Neural progenitor cell (in vitro differentiated cells): ENCODE measurements around the gene AMFR. TPM values are rescaled to one million over a fixed set of nuclear protein-coding genes. Genes with fewer than 3 reads are reported as not detected.

Experiments used
- DNase-seq: peaks from one replicate; pipeline ENCODE4 v3.0.0-alpha.2; 2016; ENCODE audit warnings: low spot score
- H2AFZ ChIP-seq: fragments of 200-600 bp; sonication (generic); replicated peaks from 2 replicates; pipeline ENCODE4 v1.6.1; 2016; ENCODE audit warnings: antibody characterized with exemption
- H3F3A ChIP-seq: fragments of 200-600 bp; sonication (generic); 2 replicates; pipeline ENCODE4 v1.6.1; 2016; ENCODE audit warnings: antibody characterized with exemption, low read depth
- H3K27ac ChIP-seq: fragments of 200-600 bp; sonication (generic); 2 replicates; pipeline ENCODE4 v1.5.1; 2016; ENCODE audit warnings: mild to moderate bottlenecking
- H3K27me3 ChIP-seq: fragments of 200-600 bp; sonication (generic); 2 replicates; pipeline ENCODE4 v1.6.1; 2016; ENCODE audit warnings: mild to moderate bottlenecking, moderate library complexity
- H3K36me3 ChIP-seq: fragments of 200-600 bp; sonication (generic); 2 replicates; pipeline ENCODE4 v1.5.1; 2016
- H3K4me1 ChIP-seq: fragments of 200-600 bp; sonication (generic); 2 replicates; pipeline ENCODE4 v1.6.1; 2016; ENCODE audit warnings: mixed run types
- H3K4me2 ChIP-seq: fragments of 200-600 bp; sonication (generic); 2 replicates; pipeline ENCODE4 v1.6.1; 2016
- H3K4me3 ChIP-seq: fragments of 200-600 bp; sonication (generic); 2 replicates; pipeline ENCODE4 v1.5.1; 2016
- H3K79me2 ChIP-seq: fragments of 200-600 bp; sonication (generic); 2 replicates; pipeline ENCODE4 v1.6.1; 2016; ENCODE audit warnings: low read depth
- H3K9ac ChIP-seq: fragments of 200-600 bp; sonication (generic); 2 replicates; pipeline ENCODE4 v1.6.1; 2016
- H3K9me3 ChIP-seq: fragments of 200-600 bp; sonication (generic); 2 replicates; pipeline ENCODE4 v1.5.1; 2016; ENCODE audit warnings: low read depth
- H4K20me1 ChIP-seq: fragments of 200-600 bp; sonication (generic); 2 replicates; pipeline ENCODE4 v1.6.1; 2016; ENCODE audit warnings: low read depth
- H3K27ac Mint-ChIP-seq: 3 replicates; pipeline ENCODE4 v1.8.0; 2021; ENCODE audit warnings: mixed read lengths
- H3K27me3 Mint-ChIP-seq: 2 replicates; pipeline ENCODE4 v1.8.0; 2022; ENCODE audit warnings: low read depth, mild to moderate bottlenecking, inconsistent platforms, moderate library complexity, mixed read lengths; ENCODE audit not compliant: insufficient read depth
- H3K36me3 Mint-ChIP-seq: 3 replicates; pipeline ENCODE4 v1.8.0; 2021; ENCODE audit warnings: mixed read lengths
- H3K4me1 Mint-ChIP-seq: 3 replicates; pipeline ENCODE4 v1.8.0; 2021; ENCODE audit warnings: mixed read lengths
- H3K4me3 Mint-ChIP-seq: 3 replicates; pipeline ENCODE4 v1.8.0; 2021; ENCODE audit warnings: mild to moderate bottlenecking, moderate library complexity, mixed read lengths
- H3K9me3 Mint-ChIP-seq: 3 replicates; pipeline ENCODE4 v1.8.0; 2020; ENCODE audit warnings: mixed read lengths
- CTCF ChIP-seq: fragments of 200-600 bp; sonication (generic); IDR thresholded peaks from 2 replicates; pipeline ENCODE4 v1.5.1; 2017; ENCODE audit warnings: antibody characterized with exemption, mild to moderate bottlenecking
- EZH2 ChIP-seq: fragments of 200-600 bp; sonication (generic); IDR thresholded peaks from 2 replicates; pipeline ENCODE4 v1.6.1; 2017; ENCODE audit warnings: antibody characterized with exemption, mild to moderate bottlenecking, moderate library complexity
- EZH2phosphoT487 ChIP-seq: fragments of 200-600 bp; sonication (generic); IDR thresholded peaks from 2 replicates; pipeline ENCODE4 v1.6.1; 2017; ENCODE audit warnings: antibody characterized with exemption
- total RNA-seq: library from RNA; depleted of rRNA; stranded (reverse); fragments of >200 nt; gene quantifications from 2 replicates; pipeline ENCODE4 v1.2.3, GENCODE V29; 2015; ENCODE audit warnings: low replicate concordance

The AMFR gene
- total RNA-seq, 1 donor from 2014 or later, result 38.7 TPM

- Histone ChIP-seq H3K4me1 (no peaks in the 10 kb centered on the region), H2AFZ (no peak overlapping the region), H3K4me3 (no peak overlapping the region), H3K4me2 (no peak overlapping the region), H3K27me3 (no peaks in the 10 kb centered on the region), H3F3A (no peaks in the 10 kb centered on the region), H3K9me3 (no peaks in the 10 kb centered on the region), H3K79me2 (no peaks in the 10 kb centered on the region), H3K36me3 (no peaks in the 10 kb centered on the region), H4K20me1 (peaks cover 3% of the 10 kb centered on the region), H3K9ac (no peak overlapping the region), H3K27ac (no peak overlapping the region)
- no peak for TF ChIP-seq EZH2phosphoT487
- no peak for TF ChIP-seq EZH2
- TF ChIP-seq CTCF, result no peak
- DNase-seq, result no peak
- Mint-ChIP-seq H3K4me3 (no peak overlapping the region), H3K27me3 (peaks cover 2% of the 10 kb centered on the region), H3K9me3 (no peaks in the 10 kb centered on the region), H3K27ac (no peak overlapping the region), H3K36me3 (peaks cover 20% of the 10 kb centered on the region), H3K4me1 (peaks cover 14% of the 10 kb centered on the region)
Observed at GRCh38 chr16:56370185-56370874, 55.0 kb downstream of the AMFR start.

GRCh38 chr16:56369202-56369601, 56.1 kb downstream of the AMFR start:
- DNase-seq, result no peak
- Histone ChIP-seq H3K36me3 (no peaks in the 10 kb centered on the region), H3K27me3 (no peaks in the 10 kb centered on the region), H3K4me1 (no peaks in the 10 kb centered on the region), H3F3A (no peaks in the 10 kb centered on the region), H3K9me3 (no peaks in the 10 kb centered on the region), H3K4me2 (no peak overlapping the region), H3K4me3 (no peak overlapping the region), H4K20me1 (peaks cover 3% of the 10 kb centered on the region), H3K27ac (no peak overlapping the region), H2AFZ (no peak overlapping the region), H3K9ac (no peak overlapping the region), H3K79me2 (no peaks in the 10 kb centered on the region)
- Mint-ChIP-seq H3K27me3 (peaks cover 2% of the 10 kb centered on the region), H3K36me3 (peaks cover 20% of the 10 kb centered on the region), H3K9me3 (no peaks in the 10 kb centered on the region), H3K4me3 (no peak overlapping the region), H3K27ac (no peak overlapping the region), H3K4me1 (peaks cover 14% of the 10 kb centered on the region)
- TF ChIP-seq EZH2 (no peak), CTCF (no peak), EZH2phosphoT487 (no peak)

GRCh38 chr16:56368545-56368944, 56.8 kb downstream of the AMFR start:
- no peak for TF ChIP-seq CTCF
- no peak for TF ChIP-seq EZH2phosphoT487
- TF ChIP-seq EZH2, result no peak
- no peaks in the 10 kb centered on the region for H3K9me3 ChIP-seq
- DNase-seq, result no peak
- Mint-ChIP-seq H3K4me3 (no peak overlapping the region), H3K27me3 (peaks cover 2% of the 10 kb centered on the region), H3K27ac (no peak overlapping the region), H3K36me3 (peaks cover 20% of the 10 kb centered on the region), H3K4me1 (peaks cover 13% of the 10 kb centered on the region), H3K9me3 (no peaks in the 10 kb centered on the region)
- H3K9ac ChIP-seq, result no peak overlapping the region
- no peaks in the 10 kb centered on the region for H3K27me3 ChIP-seq
- H4K20me1 ChIP-seq, result peaks cover 3% of the 10 kb centered on the region
- no peaks in the 10 kb centered on the region for H3K36me3 ChIP-seq
- H3K4me2 ChIP-seq, result no peak overlapping the region
- no peaks in the 10 kb centered on the region for H3K79me2 ChIP-seq
- no peak overlapping the region for H3K27ac ChIP-seq
- H2AFZ ChIP-seq, result no peak overlapping the region
- H3F3A ChIP-seq, result no peaks in the 10 kb centered on the region
- H3K4me1 ChIP-seq, result no peaks in the 10 kb centered on the region
- H3K4me3 ChIP-seq, result no peak overlapping the region
